KOPT-K1 (cell line): ENCODE results near the gene OCA2.

ENCODE experiments used
- H3K27ac ChIP-seq: fragments of 200-600 bp; sonication (generic); 2 replicates; pipeline ENCODE4 v1.5.1; 2016; ENCODE audit warnings: antibody characterized with exemption, mild to moderate bottlenecking, low read depth, low read length; ENCODE audit not compliant: poor library complexity, severe bottlenecking
- H3K36me3 ChIP-seq: fragments of 200-600 bp; sonication (generic); 2 replicates; pipeline ENCODE4 v1.5.1; 2017; ENCODE audit warnings: antibody characterized with exemption, mild to moderate bottlenecking, low read length, moderate library complexity; ENCODE audit not compliant: insufficient read depth
- H3K9me3 ChIP-seq: fragments of 200-600 bp; sonication (generic); 2 replicates; pipeline ENCODE4 v1.5.1; 2017; ENCODE audit warnings: antibody characterized with exemption, low read length, mild to moderate bottlenecking; ENCODE audit not compliant: insufficient read depth, poor library complexity, severe bottlenecking

The OCA2 gene

DNA sequence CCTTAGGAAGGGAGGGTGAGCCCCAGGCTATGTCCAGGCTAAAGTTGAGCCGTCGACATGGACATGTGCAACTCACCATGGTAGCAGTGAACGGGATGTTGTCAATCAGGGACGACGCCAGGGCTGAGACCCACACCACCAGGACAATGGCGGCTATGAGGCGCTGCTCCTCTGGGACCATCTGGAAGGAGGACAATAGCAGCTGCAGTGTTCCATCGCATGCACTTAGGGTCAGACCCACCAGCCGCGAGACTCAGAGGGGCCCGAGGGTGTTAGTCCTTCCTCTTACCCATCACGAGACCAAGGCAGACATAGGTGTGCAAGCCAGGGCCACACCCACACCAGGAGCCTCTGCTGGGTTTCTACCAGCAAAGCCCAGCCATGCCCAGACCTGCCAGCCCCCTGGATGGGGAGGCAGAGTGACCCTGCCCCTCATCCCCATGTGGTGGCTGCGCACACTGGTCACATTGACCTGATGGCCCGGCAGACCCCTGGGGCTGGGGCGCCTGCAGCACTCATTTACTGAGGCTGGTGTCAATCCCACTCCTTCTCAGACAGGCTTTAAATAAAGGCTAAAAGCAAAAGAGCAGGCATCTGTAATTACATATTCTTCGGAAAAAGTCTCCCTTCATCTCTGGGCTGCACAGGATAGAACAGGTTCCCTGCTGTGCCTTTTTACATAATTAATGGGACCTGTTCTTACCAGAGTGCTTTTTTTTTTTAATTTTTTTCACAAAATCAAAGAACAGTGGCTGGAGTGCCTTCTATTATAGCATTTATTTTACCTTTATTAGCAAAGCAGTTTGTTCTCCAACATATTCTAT is 227.8 kb downstream of the OCA2 start:
- no peaks in the 10 kb centered on the region for H3K36me3 ChIP-seq
- no peak overlapping the region for H3K27ac ChIP-seq
- no peaks in the 10 kb centered on the region for H3K9me3 ChIP-seq

DNA sequence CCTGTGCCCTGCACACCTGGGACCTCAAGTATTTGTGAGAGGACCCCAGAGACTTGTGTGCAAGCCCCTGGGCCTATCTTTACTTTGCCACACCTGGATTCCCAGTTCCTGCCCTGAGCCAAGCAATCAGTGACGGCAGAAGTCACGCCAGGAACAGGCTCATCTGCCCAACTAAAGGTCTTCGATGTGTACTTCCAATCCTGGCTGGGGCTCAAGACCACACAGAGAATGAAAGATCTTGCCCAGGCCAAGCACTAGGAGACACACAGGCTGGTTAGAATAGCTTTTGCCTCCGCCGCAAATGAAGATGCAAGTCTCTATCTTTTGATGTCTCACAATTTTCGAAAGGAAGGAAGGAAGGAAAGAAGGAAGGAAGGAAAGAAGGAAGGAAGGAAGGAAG is 228.8 kb downstream of the OCA2 start:
- Histone ChIP-seq H3K36me3 (no peaks in the 10 kb centered on the region), H3K27ac (no peak overlapping the region), H3K9me3 (no peaks in the 10 kb centered on the region)

DNA sequence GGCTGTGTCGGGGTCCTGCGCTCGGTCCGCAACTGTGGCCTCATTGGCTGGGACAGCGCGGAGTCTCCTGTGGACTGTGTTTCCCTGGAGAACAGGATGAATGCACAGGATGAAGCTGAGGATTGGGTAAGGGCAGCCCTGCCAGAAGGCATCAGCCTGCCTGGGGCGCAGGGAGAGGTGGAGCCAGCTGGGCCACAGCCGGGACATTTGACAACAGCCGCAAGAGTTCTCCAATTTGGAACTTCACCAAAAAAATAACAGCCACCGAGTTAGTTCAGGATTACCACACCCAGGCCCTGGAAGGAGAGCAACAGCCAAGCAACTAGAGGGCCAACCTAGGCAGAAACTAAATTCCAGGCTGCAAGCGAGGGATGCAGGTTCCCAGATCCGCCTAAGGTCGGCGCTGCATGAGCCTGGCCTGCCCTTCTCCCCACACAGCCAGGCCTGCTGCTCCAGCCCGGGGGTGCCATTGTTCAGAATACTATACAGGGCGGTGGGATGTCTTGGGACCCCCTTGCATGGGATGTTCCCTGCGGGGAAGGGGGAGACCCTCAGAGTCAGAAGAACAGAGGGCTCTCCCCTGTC is 229.3 kb downstream of the OCA2 start:
- H3K27ac ChIP-seq = no peak overlapping the region
- no peaks in the 10 kb centered on the region for H3K36me3 ChIP-seq
- H3K9me3 ChIP-seq = no peaks in the 10 kb centered on the region

DNA sequence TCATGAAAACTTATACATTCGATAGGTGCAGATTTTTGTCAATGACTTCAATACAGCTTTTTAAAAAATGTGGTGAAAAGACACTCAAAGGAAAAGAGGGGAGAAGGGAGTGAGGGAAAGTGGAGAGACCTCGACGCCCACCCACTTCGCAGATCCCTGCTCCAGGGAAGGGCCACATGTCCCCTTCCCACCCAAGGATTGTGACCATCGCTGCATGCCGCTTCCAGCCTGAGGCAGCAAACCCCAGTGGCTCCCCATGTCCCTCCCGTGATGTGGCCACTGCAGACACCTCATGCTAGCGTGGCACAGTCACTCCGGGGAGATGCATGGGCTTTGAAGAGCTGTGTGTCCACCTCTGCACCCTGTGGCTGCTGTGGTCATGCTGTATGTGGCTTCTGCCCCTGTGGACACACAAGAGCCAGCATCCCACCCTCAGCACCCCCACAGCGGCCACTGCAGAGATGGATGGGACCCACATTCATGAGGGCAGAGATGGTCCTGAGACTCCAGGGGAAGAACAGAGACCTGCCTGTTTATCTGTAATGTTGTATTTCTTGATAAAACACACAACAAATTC is 230.2 kb downstream of the OCA2 start:
- Histone ChIP-seq H3K27ac (no peak overlapping the region), H3K36me3 (no peaks in the 10 kb centered on the region), H3K9me3 (no peaks in the 10 kb centered on the region)

DNA sequence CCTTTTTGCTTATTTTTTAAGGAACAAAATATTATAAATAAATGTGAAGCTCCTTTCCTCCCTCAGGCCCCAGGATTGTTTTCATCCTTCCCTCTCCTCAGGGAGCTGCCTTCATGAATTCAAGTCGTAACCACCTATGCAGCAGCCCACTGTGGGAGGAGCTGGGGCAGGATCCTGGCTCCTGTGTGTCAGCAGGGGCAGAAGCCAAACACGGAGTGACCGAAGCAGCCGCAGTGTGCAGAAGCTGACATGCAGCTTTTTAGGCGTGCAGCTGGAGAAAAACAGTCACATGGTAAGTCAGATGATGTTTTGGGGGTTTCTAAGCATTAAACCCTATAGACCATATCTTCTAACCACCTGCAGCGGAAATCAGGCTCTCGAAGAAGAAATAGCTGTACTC is 231.3 kb downstream of the OCA2 start:
- Histone ChIP-seq H3K9me3 (no peaks in the 10 kb centered on the region), H3K27ac (no peak overlapping the region), H3K36me3 (no peaks in the 10 kb centered on the region)

DNA sequence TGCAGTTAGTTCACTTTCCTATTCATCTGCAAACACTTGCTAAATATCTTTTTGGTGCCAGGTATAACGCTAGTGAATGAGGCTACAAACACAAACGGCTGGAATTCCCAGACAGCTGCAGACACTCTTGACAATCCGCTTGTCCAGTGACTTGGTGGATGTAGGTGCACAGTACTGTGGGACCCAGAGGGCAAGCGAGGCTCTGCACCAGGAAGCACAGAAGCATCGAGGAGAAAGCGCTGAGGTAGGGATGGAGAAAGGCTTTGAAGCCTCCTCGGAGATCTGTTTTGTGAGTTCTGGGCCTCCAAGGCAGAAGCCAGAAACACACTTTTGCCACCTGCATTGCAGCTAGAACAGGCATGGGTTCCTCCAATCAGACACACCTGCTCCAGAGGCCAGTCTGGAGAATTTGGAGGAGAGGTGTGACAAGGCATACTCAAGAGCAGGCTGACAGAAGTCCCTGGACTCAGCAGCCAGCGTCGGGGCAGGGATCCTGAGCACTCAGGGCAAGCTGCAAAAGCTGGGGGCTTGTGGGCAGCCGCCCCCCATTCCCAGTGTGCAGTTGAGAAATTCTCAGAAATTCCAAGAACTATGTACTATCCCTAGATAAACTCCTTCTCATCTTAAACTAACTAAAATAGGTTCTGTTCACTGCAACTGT is 232.5 kb downstream of the OCA2 start:
- Histone ChIP-seq H3K27ac (no peak overlapping the region), H3K36me3 (no peaks in the 10 kb centered on the region)

DNA sequence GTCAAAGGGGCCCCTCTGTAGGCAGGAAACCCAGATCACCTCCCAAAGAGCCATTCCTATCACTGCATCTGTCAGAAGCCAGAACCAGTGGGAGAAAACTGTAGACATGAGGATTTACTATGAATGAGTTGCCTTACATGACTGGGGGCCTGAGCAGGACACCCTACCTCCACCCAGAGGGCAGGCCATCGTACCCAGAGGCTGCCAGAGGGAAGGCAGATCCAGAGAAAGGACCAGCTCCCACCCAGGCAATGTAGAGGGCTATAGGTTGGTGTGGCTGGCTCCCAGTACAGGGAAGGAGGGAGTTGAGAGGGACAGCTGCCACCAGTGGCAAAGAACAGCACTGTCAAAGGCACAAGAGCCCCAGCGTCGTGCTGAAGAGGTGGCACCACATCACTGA is 233.2 kb downstream of the OCA2 start:
- Histone ChIP-seq H3K36me3 (no peaks in the 10 kb centered on the region), H3K9me3 (peaks cover 4% of the 10 kb centered on the region), H3K27ac (no peak overlapping the region)

More for the DNA sequence above, 232.5 kb downstream of the OCA2 start:
- H3K9me3 ChIP-seq = peaks cover 4% of the 10 kb centered on the region

DNA sequence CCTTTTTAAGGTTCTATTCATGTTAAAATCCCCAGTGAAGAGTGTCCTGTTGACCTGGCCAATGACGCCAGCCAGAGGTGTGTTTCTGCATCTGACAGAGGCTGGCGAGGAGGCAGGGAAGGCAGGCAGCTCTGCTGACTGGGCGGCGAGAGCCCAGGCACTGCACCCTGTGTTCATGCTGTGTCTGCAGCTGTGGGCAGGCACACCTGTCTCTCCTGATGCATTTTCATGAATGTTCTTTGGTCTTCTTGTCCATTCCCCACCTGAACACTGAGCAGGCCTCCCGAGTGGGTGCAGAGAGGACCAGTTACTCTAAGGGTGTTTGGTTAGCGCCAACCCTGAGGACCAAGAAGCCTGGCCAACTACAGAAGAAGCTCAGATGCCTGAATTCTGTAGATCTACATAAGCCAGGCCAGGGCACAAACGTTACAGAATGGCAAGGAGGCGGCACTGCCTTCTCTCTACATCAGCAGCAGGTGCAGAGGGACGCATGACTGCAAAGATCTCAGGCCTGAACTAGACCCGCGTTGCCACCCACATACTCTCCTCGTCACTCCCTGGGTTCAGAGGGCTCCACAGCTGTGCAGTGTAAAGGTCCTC is 233.7 kb downstream of the OCA2 start:
- Histone ChIP-seq H3K9me3 (peaks cover 4% of the 10 kb centered on the region), H3K36me3 (no peaks in the 10 kb centered on the region), H3K27ac (no peak overlapping the region)

DNA sequence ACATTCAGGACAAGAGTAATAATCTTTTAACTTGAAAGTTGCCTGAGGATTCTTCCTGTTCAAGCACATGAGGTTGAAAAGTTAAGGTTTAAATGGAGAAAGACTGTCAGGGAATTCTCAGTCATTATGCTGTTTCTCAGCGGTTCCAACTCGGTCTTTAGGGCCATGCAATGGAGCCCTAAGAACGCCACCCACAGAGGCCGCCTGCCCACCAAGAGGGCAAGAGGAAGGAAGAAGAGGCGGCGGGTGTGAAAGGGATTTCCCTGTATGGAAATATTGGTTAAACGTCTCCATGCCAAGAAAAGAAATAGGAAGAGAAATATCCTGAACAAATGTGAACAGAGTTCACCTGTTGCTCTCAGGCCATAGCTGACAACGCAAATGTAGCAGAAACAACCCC is 234.4 kb downstream of the OCA2 start:
- H3K9me3 ChIP-seq = peaks cover 4% of the 10 kb centered on the region
- H3K27ac ChIP-seq = no peak overlapping the region

DNA sequence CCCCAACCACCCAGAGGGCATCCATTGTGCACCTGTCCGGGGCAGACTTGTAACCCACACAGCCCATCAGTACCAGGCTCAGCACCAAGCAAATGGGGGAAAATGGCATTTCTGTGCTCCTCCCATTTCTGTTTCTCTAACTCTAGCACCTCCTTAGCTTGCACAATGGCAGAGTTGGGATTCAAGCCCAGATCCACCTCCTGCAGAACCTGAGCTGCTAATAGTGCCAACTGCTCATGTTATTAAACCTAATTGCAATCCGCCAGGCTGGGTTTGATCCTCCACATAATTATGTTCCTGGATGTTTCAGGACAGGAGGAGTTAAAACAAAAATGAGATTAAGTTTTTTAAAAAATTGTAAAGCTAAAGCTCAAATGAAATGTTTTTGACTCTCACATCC is 235.0 kb downstream of the OCA2 start:
- no peaks in the 10 kb centered on the region for H3K36me3 ChIP-seq
- no peak overlapping the region for H3K27ac ChIP-seq
- peaks cover 4% of the 10 kb centered on the region for H3K9me3 ChIP-seq

More for the DNA sequence above, 234.4 kb downstream of the OCA2 start:
- no peaks in the 10 kb centered on the region for H3K36me3 ChIP-seq

DNA sequence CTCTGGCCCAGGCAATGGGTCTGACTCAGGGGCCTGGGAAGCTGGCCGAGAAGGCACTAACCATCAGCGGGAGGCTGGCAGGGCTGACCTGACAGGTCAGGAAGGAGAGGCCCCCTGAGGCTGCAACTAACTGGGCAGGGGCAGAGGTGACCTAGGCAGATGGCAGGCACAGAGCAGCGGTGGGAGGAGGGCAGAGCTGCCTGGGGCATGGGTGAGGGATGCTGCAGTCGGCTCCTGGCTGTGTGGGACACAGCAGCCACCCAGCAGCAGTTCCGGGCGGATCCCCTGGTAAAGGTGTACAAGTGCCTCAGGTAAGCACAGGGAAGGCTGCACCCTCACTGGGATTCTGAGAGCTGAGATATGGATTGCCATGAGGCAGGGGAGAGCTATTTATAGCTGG is 236.1 kb downstream of the OCA2 start:
- H3K27ac ChIP-seq = no peak overlapping the region

DNA sequence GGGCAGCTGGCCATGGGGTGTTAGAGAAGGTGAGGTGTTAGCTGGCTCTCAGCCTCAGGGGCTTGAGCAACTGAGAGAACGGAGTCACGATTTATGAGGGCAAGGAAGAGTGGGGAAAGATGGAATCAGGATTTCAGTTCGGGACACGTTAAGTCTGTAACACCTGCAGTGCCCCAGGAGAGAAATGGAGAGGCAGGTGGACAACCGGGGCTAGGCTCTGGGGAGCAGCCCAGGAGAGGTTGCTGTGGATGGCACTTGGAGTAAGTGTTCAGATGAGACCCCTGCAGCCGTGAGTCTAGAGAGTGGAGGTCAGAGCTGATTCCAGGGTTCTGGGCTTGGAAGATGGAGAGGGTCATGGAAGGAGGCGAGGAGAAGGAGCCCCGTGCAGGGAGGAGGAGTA is 237.9 kb downstream of the OCA2 start:
- Histone ChIP-seq H3K27ac (no peak overlapping the region), H3K36me3 (no peaks in the 10 kb centered on the region), H3K9me3 (peaks cover 4% of the 10 kb centered on the region)

More for the DNA sequence above, 236.1 kb downstream of the OCA2 start:
- Histone ChIP-seq H3K9me3 (peaks cover 4% of the 10 kb centered on the region), H3K36me3 (no peaks in the 10 kb centered on the region)

DNA sequence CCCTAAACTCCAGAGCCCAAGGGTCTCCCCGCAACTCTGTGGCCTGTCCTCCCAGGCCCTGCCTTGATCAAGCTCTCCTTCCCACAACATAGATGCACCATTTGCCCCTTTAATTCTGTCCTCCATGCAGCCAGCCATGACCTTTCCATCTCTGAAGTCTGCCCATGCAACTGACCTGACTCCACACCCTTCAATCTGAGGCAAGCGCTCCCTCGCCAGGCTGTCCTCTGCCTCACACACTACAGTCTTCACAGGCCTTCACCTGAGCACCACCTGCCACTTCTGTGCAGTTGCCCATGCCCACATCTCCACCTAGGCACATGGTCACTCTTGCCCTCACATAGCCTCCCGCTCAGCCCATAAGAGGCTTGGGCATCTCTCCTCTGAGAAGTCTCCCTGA is 244.0 kb downstream of the OCA2 start:
- no peaks in the 10 kb centered on the region for H3K9me3 ChIP-seq
- H3K27ac ChIP-seq = no peak overlapping the region
- no peaks in the 10 kb centered on the region for H3K36me3 ChIP-seq

DNA sequence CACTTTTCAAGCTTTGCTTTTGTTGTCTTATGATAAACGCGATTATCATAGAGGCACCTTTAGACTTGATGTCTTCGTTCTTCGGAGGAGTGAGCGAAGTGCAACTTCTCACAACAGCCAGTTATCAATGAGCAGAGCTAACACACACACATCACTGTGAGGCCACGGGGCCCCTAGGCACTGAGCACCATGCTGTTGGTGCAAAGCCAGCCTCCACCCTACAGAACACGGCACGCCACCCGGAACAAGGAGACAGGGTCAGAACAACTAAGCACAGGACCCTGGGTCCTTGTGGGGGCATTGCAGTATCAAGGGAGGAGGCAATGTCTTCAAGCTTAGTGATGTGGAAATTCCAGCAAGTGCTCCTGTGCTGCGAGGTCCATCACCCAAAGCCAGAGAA is 244.5 kb downstream of the OCA2 start:
- Histone ChIP-seq H3K27ac (no peak overlapping the region), H3K36me3 (no peaks in the 10 kb centered on the region), H3K9me3 (no peaks in the 10 kb centered on the region)
